Fibroblast of mammary gland (primary cell): ENCODE data around the gene CD68.

Experiments
- DNase-seq: peaks from one replicate; pipeline ENCODE4 v3.0.0-alpha.2; 2010; ENCODE audit warnings: low read depth
- H3K4me3 ChIP-seq: 2 replicates; pipeline ENCODE4 v1.5.1; 2011; ENCODE audit warnings: low read depth, mild to moderate bottlenecking, low read length, moderate library complexity; ENCODE audit not compliant: control insufficient read depth
- TF ChIP-seq, protein P1 (sequence below): conservative IDR thresholded peaks from 2 replicates; pipeline ENCODE4 v1.5.1; 2011; ENCODE audit warnings: low read depth, low read length, inconsistent platforms; ENCODE audit not compliant: control insufficient read depth, insufficient read depth

CD68 gene

DNA sequence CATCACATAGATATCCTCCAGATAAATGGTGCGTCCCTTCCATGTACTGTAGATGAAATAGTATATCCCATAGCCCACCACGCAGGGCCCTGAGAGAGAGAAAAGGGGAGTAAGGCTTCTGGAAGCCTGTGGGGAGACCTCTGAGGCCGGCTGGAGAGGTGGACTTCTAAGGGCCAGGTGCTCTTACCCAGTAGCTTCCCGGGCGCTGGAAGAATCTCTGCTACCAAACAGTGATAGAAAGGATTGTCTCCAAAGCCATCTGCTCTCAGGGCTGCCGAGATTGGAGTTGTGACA, 47.5 kb downstream of the CD68 start:
- H3K4me3 ChIP-seq, result peak overlapping the region; percentile 84
- TF ChIP-seq, protein P1, sequence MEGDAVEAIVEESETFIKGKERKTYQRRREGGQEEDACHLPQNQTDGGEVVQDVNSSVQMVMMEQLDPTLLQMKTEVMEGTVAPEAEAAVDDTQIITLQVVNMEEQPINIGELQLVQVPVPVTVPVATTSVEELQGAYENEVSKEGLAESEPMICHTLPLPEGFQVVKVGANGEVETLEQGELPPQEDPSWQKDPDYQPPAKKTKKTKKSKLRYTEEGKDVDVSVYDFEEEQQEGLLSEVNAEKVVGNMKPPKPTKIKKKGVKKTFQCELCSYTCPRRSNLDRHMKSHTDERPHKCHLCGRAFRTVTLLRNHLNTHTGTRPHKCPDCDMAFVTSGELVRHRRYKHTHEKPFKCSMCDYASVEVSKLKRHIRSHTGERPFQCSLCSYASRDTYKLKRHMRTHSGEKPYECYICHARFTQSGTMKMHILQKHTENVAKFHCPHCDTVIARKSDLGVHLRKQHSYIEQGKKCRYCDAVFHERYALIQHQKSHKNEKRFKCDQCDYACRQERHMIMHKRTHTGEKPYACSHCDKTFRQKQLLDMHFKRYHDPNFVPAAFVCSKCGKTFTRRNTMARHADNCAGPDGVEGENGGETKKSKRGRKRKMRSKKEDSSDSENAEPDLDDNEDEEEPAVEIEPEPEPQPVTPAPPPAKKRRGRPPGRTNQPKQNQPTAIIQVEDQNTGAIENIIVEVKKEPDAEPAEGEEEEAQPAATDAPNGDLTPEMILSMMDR, result no peak
- DNase-seq, result no peak

DNA sequence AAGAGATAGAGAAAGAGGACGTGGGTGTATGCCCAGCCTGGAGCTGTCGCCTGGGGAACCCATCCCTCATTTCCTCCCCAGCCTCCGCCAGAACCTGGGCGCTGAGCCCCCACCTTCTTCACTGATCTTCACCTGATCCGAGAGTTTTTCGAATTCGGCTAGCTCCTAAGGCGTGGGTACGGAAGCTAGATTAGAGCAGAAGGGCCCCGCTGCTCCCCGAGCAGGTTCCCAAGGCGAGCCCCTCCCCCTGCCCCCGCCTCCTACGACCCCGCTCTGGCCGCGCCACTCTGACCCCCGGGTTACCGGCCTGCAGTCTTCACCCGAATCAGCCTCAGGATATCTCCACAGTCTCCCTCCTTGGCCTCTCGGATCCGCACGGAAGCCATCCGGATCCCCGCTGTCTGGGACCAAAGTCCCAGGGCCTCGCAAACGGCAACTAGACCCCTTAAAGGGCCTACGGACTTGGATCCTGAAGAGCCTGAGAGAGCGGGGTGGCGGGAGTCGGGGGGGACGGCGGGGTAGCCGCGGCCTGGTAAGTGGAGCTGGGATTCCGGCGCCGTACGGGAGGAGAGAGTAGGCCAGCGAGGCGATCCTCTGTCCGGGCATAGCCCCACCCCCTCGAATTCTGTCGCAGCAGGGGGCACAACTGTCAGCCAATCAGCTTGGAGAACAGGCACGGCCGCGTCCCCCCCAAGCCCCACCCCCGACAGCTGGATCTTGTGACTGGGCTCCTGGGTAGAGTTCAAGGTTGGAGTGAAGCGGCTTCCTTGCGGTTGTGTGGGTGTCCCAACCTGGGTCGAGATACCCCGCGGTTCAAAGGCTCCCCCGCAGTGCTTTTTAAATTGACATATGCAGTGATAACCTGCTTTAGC, 48.0 kb downstream of the CD68 start, which contains the start of gene SAT2:
Gene SAT2, minus strand, starts transcription at position 572 of the 872 bp plus-strand sequence. Its CDS starts 186 bp downstream, at position 386.
- peak within 1 kb of the TSS; percentile 84 for H3K4me3 ChIP-seq
- TF ChIP-seq, protein P1, result no peak
- peak; percentile 94 for DNase-seq

DNA sequence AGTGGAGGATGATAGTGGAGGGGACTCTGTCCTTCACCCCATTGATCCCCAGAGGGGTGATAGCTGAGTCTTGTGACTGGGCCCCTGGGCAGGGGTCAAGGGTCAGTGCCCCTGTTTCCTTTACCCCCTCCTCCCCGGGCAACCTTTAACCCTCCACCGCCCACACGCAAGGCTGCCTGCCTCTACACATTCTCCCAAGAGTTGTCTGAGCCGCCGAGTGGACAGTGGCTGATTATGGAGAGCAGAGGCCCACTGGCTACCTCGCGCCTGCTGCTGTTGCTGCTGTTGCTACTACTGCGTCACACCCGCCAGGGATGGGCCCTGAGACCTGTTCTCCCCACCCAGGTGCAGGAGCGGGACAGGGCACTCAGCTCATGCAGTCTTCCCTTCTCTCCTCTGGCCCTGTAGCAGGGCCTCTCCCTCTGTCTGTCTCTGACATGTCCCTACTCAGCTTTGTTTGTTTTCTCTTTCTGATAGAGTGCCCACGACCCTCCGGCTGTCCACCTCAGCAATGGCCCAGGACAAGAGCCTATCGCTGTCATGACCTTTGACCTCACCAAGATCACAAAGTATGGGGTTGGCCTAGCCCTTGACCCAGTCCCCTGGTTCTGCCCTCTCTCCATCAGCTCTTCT, 50.6 kb downstream of the CD68 start, which contains the start of gene SHBG:
Gene SHBG, plus strand, starts transcription at position 197 of the 633 bp plus-strand sequence. Its CDS starts 38 bp downstream, at position 235.
- TF ChIP-seq, protein P1, result no peak
- no peak for DNase-seq
- no peak within 1 kb of the TSS for H3K4me3 ChIP-seq
